ENCODE results near the gene GNPNAT1.

GNPNAT1 gene

DNA sequence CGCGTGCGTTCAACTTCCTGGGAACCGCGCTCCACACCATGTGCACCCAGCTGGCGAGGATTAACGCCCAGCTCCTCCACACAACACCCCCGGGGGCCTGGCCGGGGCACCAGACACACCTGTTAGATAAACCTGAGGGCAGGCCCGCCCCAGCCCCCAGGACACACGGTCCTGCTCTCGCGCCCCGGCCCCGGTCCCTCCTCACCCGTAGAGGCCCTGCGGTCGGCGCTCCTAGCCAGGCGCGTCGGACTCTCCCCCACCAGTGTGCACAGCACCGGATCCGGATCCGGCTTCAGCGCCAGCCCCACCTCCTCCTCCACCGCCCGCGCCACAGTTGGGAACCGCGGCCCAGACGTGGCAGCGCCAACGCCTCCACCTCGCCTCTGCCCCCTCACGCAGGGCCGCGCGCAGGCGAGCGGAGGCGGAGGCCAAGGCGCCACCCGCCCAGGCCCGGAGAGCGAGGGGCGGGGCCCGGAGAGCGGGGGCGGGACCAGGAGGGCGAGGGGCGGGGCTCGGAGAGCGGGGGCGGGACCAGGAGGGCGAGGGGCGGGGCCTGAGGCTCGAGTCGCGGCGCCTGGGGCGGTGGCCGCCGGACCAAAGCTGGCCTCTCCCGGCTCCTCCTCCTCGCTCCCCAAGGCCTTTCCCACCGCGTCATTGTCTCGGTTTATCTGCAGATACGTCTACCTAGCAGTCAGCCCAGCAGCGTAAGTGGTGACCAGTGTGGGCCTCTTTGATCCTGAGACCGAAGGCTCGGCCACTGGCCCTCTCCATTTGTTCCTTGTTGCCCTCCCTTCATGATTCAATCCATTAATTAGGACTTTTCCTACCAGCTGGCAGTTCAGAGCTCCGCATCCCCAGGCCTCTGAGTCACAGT is at the start of gene GNPNAT1:
Gene GNPNAT1, minus strand, starts transcription at position 385 of the 874 bp plus-strand sequence. CDS start 6,957 bp downstream, outside the sequence.
- peak; percentile 77 for DNase-seq

DNA sequence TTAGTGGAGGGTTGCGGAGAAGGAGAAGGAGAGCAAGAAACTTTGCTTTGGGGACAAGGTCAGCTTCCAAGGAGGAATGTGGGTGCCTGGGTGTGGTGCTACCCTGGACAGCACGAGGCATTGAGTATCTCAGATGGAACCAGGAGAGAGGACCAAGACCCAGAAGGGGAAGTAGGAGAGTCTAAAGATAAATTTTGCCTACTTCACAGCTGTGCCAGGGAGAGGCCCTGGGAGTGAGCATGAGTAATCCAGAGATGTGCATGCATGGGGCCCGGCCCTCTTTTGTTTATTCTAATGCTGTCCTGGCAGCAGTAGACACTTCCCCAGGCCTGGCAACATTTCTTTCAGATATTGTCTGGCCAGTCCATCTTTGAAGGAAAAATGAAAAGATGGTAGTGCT is 49.5 kb upstream of the GNPNAT1 start:
- no peak for DNase-seq

DNA sequence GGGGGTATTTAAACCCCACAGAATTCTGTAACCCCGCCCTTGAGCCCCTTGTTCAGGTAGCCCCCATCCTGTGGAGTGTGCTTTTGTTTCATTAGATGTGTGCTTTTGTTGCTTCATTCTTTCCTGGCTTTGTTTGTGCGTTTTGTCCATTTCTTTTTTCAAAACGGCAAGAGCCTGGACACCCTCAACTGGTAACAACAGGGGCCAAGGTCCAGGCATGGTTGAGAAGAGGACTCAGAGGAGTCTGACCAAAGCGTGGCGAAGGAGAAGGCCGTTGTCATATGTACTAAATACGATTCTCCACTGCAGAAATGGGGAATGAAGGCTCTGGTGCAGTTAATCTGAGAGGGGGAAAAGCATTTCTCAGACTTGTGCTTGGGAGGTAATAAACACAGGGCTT is 46.0 kb upstream of the GNPNAT1 start:
- DNase-seq, result no peak

GRCh38 chr14:52836063-52836462 is 44.7 kb upstream of the GNPNAT1 start:
- DNase-seq, result no peak

GRCh38 chr14:52835122-52835903 is 43.9 kb upstream of the GNPNAT1 start:
- DNase-seq, result peak; percentile 10

DNA sequence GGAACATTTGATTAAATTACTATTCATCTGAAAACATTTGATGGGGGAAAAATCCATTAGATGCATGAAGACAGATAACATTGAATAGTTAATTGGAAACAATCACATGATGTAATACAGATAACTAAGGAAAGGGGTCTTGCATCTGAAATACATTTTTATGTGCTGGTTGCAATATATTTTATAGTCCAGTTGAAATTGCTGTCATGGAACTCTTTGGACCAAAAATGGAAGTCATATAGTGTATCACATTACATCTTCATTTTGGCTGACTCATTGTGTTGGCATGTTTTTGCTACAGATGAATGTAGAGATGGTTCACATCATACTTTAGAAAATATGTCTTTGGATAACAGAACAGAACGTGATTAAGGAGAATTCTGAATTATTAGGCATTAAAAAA is 43.0 kb upstream of the GNPNAT1 start:
- DNase-seq, result no peak

DNA sequence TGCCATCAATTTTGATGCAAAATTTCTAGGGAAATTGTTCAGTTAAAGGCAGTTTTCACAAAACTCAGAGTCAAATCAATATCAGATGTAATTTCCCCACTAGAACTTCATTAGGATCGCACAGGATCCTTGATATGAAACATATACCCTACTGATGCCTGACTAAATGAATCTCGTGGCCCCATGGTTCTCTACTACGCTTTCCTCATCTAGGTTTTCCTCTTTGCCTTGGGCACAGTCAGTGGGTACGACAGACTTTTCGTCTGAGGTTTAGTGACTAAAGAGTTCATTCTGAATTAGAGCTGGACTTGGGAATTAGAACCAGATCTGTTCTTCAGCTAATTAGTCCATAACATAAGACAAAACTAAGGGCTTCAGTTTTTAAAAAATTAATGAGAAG is 42.5 kb upstream of the GNPNAT1 start:
- DNase-seq, result no peak

DNA sequence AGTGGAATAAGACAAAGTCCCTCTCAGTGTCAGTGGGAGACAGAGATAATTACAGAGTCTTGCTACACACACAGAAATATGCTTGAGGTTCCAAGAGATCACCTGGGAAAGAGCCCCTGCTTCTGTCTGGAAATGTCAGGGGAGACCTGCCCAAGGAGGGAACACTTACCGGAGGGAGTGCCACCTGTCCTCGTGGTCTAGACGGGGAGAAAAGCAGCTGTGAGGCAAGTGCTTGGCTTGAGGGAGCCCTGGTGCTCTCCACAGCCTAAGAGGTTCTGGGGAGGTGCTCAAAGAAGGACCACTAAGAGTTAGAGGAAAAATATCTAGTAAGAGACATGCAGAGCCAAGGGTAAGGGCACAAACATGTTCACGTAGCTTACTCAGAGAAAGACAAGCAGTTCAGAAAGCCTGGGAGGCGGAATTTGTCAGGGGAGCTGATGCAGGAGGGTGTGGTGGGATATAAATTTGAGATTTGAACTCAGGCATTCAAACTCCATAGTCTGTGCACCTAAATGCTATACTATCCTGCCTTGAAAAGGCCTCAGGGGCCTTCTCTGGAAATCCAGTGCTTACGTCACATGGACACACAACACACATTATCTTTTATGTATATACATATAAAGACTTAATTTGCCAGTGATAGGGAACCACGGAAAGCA is 38.2 kb upstream of the GNPNAT1 start:
- no peak for DNase-seq

DNA sequence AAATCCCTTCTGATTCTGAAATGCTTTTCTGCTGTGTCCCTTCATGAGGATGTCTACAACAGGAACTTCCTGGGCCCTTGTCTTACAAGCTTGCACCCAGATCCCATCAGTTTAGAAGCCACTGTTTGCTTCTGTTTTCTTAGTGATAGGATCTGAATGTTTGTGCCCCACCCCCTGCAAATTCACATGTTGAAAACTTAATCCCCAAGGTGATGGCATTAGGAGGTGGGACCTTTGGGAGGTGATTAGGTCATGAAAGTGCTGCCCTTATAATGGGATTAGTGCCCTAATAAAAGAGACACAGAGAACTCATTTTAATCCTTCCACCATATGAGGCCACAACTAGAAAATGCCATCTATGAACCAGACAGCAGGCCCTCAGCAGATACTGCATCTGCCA is 36.0 kb upstream of the GNPNAT1 start:
- no peak for DNase-seq

DNA sequence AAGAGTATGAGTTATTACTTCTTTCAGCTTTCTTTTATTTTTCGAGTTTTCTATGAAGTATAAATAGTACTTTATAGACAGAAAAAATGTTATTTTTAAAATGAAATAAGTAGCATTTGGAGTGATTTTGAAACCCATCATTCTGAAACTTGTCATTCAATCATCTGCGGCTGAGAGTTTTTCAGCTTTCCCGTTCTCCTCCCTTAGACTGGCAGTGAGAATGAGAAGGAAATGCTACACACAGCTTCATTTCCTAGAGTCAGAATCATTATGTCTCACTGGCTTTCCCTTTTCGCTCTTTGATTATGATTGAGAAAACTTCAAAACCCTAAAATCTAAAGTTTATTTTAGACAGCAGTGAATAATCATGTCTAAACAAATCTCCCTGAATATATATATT is 33.7 kb upstream of the GNPNAT1 start:
- DNase-seq, result no peak

GRCh38 chr14:52824462-52824861 is 33.1 kb upstream of the GNPNAT1 start:
- no peak for DNase-seq

- no peak for DNase-seq
These were observed 30.4 kb upstream of the GNPNAT1 start for GRCh38 chr14:52821805-52822250.

DNA sequence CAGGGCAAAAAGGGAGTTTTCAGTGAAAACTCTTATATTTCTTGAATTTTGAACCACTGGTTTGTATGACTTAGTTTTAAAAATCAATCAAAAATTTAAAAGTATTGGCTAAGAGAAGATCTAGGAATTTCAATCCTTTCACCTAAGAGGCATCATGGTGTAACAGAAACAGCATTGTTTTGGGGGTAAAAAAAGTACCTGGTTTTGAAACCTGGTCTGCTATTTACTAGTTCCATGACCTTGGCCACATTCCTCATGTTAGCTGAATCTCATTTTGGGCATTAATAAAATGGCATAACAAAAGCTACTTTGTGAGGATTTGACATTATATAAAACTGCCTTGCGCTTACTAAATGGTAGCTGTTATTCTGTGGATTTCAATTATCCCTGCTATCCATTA is 16.7 kb upstream of the GNPNAT1 start:
- no peak for DNase-seq

- no peak for DNase-seq
These were observed 14.7 kb upstream of the GNPNAT1 start for GRCh38 chr14:52806115-52806514.

GRCh38 chr14:52802597-52802996 is 11.2 kb upstream of the GNPNAT1 start:
- no peak for DNase-seq

DNA sequence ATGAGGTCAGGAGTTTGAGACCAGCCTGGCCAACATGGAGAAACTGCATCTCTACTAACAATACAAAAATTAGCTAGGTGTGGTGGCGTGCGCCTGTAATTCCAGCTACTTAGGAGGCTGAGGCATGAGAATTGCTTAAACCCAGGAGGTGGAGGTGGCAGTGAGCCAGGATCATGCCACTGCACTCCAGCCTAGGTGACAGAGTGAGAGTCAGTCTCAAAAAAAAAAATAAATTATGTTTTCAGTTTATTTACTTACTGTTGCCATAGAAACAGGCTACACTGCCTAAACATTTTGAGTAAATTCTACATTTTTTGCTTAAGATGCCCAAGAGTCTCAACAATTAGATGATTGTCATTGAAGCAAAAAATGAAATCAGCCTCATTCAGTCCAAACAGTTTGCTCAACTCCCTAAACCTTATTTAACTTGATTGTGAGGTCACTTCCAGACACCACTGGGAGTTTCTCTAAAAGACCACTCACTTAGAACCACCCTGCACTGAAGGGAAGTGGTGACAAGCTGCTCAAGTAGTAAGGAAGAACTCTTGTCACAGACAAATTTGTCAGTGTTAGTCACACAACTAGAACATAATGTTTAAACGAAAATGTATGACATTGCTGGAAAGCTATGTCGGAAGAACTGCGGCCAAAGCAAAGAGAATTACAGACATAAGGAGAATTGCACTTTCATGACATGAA is 9.8 kb upstream of the GNPNAT1 start:
- DNase-seq, result no peak

- DNase-seq, result no peak
These were observed 7.4 kb upstream of the GNPNAT1 start for GRCh38 chr14:52798826-52799225.

DNA sequence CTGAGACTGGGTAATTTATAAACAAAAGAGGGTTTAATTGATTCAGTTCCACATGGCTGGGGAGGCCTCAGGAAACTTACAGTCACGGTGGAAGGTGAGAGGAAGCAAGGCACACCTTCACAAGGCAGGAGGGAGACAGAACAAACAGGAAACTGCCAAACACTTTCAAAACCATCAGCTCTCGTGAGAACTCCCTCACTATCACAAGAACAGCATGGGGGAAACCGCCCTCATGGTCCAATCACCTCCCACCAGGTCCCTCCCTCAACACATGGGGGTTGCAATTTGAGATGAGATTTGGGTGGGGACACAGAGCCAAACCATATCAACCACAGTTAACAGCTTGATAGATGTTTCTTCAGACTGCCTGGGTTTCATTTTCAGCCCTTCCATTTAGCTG is 6.2 kb upstream of the GNPNAT1 start:
- no peak for DNase-seq

GRCh38 chr14:52793061-52793460 is 1.7 kb upstream of the GNPNAT1 start:
- DNase-seq, result no peak

- DNase-seq, result no peak
These were observed 649 bp upstream of the GNPNAT1 start for GRCh38 chr14:52792097-52792415.

DNA sequence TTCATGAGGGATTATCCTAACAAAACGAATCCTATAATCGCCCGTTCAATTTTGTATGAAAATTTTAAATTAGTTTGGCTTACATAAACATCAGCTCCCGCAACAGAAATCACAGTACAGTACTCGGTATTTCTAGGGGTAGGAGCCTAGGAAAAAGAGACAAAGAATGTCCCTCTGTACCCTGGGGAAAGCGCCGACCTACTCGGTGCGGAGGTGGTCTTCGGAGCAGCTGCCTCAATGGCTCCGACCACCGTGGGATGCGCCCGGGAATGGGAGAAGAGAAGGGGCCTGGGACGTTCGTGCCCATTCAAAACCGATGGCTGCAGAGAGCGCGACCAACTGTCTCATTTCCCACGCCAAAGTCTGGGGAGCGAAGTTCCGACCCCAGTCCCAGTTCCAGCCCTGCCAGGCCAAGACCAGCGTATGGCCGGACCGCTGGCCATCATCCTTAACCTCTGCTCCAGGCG is 618 bp downstream of the GNPNAT1 start:
- no peak for DNase-seq

DNA sequence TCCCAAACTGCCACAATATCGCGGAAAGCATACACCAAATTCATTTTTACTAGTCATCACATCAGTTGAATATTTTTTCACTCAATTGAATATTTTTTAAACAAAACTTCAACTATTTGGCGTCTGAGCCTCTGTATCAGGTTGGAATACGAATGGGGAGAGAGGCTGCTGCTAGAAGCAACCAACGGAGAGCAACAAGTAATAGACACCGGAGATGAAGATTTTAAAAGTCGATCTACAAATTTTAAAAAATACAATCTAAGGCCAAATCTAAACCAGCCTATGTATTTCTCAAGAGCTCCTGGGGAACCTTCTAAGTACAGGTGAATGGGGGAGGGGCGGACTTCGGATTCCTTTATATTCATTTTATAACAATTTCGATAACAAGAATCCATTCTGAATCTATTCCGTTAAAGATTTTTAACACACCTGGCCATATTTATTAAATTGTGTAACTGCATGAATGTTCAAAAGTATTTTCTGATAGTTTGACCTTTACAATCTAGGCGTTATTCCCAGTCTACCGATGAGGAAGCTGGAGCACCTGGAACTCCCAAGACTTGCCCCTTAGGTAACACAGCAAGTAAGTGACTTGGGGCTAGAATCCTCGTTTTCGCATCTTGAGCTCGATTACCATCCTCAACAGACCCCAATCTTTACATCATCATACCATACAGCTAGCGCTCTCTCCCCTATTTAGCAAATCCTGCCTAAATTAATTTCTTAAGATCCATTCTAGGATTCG is 1.2 kb downstream of the GNPNAT1 start:
- peak; percentile 53 for DNase-seq

All from NCI-H510A treated with DMSO at 0.1 percent for 48 hours (cell line).